CD4-positive, alpha-beta T cell treated with Interleukin-2 at 100 ng/mL for 4 hours (primary cell): ENCODE results near the gene ERP44.
A peak's percentile ranks its signal among the peaks of the same experiment; 100 is the strongest.
"Not testable (repeated sequence)": the region's sequence is repeated elsewhere in the genome, so short reads cannot be mapped to it uniquely, and the experiment has no call there.

Source experiments
- DNase-seq: peaks from one replicate; pipeline ENCODE4 v3.0.0-alpha.2; 2020; ENCODE audit warnings: low spot score

The ERP44 gene

DNA sequence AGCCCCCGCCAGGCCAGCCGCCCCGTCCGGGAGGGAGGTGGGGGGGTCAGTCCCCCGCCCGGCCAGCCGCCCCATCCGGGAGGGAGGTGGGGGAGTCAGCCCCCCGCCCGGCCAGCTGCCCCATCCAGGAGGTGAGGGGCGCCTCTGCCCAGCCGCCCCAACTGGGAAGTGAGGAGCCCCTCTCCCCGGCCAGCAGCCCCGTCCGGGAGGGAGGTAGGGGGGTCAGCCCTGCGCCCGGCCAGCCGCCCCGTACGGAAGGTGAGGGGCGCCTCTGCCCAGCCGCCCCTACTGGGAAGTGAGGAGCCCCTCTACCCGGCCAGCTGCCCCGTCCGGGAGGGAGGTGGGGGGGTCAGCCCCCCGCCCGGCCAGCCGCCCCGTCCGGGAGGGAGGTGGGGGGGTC lies 30.8 kb downstream of the ERP44 start:
- not testable (repeated sequence) for DNase-seq

- DNase-seq: no peak
Measured at GRCh38 chr9:100066539-100066938, 32.3 kb downstream of the ERP44 start.

DNA sequence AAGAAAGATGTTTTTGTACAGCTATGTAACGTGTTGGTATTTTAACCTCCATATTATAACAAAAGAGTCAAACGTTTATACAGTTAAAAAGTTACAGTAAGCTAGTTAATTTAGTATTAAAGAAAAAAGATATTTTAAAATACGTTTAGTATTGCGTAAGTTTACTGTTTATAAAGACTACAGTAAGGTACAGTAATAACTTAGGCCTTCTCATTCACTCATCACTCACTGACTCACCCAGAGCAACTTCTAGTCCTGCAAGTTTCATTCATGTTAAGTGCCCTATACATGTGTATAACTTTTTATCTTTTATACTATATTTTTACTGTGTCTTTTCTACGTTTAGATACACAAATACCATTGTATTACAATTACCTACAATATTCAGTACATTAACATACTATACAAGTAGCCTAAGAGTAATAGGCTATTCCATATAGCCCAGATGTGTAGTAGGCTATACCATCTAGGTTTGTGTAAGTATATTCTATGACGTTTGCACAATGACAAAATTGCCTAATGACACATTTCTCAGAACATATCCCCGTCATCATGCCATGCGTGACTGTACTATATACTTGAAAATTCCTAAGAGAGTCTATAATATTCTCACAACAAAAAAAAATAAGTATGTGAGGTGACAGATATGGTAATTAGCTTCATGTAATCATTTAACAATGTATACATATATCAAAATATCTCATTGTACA lies 33.8 kb downstream of the ERP44 start:
- DNase-seq: no peak

- DNase-seq: no peak
Measured at GRCh38 chr9:100063185-100063584, 35.6 kb downstream of the ERP44 start.

GRCh38 chr9:100062683-100063082 lies 36.1 kb downstream of the ERP44 start:
- not testable (repeated sequence) for DNase-seq

DNA sequence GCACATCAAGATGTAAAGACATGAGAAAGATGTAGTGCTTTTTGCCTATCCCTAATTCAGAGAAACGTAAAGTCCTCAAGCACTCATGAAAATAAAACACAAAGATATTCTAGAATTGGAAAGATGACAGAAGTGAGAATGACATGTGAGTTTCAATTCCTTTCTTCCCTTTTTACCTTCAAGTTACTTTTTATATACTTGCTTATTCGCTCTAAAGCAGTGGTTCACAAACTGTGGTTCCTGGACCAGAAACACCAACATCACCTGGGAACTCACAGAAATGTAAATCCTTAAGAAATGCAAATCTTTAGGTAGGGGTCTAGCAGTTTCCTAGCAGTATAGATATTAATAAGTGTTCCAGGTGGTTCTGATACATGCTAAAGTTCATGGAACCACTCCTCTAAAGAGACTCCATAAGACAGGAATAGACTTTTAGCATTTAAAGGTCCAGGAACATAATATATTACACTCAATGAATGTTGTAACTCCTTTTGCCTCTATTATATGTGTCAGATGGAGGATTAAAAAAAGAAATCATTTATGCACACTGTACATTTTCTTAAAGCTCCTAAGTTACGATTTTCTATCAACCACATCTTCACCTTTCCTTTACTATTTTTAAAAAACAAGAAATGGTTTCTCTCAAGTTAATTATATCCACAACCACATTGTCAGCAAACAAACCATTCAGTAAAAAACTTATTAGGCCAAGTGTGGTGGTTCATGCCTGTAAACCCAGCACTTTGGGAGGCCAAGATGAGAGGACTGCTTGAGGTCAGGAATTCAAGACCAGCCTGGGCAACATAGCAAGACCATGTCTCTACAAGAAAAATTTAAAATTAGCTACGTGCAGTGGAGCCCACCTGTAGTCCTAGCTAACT lies 39.9 kb downstream of the ERP44 start:
- DNase-seq: no peak

DNA sequence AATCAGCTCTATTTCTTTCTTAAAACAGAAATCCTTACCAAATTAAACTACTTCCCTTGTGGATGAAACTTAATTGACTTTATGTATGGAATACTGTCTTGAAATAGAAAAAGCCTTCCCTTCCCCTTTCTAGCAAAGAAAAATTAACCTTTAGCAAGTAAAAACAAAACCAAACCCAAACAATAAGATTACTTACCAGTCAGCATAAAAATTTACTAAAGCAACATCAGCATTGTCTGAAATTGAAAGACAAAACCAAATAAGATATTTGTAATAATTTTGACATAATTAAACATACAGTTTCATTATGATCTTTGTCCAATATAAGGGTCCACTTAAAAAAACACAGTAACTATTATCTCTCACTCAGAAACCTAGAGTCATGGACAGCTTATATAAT lies 41.2 kb downstream of the ERP44 start:
- no peak for DNase-seq

- no peak for DNase-seq
Measured at GRCh38 chr9:100056561-100056960, 42.2 kb downstream of the ERP44 start.

DNA sequence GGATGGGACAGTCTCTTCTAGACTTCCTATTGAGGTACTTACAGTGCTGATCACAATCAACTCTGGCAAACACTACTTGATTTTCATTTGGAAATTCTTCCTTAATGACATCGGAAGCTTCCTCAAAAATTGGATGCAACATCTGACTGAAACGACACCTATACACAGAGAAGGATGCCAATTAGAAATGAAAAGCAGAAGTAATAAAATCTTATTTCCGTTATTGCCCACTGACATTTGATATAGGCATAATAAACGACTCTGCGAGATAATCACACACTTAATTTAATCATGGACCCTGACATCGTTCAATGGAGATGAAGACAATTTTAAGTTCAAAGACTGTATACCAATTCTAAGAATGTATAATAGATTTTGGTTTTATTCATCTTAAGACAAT lies 46.4 kb downstream of the ERP44 start:
- no peak for DNase-seq

DNA sequence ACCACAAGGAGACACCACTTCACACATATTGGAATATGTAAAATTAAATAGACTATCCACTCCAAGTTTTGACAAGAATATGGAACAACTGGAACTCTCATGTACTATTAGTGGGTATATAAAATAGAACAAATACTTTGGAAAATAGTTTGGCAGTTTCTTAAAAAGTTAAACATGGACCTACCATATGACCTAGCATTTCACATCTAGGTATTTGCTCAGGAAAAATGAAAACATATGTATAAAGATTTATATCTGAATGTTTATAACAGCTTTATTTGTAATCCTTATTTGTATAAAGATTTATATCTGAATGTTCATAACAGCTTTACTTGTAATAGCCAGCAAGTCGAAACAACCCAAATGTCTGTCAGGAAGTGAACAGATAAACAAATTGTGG lies 49.2 kb downstream of the ERP44 start:
- no peak for DNase-seq

- DNase-seq: no peak
Measured at GRCh38 chr9:100038472-100038871, 60.3 kb downstream of the ERP44 start.

- DNase-seq: peak; percentile 37
Measured at GRCh38 chr9:100033877-100034551, 64.8 kb downstream of the ERP44 start.

GRCh38 chr9:100030548-100030947 lies 68.3 kb downstream of the ERP44 start:
- DNase-seq: no peak

DNA sequence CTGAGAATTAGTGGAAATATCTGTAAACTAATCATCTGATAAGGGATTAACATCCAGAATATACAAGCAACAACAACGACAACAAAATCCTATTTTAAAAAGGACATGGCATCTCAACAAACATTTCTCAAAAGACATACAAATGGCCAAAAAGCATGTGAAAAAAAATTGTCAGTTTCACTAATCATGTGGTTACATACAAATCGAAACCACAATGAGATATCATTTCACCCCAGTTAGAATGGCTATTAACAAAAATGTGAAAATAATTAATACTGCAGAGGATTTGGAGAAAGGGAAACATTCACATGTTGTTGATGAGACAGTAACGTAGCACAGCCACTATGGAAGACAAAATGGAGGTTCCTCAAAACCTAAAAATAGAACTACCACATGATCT lies 69.5 kb downstream of the ERP44 start:
- no peak for DNase-seq

- peak; percentile 74 for DNase-seq
Measured at GRCh38 chr9:100028201-100028784, 70.5 kb downstream of the ERP44 start.

DNA sequence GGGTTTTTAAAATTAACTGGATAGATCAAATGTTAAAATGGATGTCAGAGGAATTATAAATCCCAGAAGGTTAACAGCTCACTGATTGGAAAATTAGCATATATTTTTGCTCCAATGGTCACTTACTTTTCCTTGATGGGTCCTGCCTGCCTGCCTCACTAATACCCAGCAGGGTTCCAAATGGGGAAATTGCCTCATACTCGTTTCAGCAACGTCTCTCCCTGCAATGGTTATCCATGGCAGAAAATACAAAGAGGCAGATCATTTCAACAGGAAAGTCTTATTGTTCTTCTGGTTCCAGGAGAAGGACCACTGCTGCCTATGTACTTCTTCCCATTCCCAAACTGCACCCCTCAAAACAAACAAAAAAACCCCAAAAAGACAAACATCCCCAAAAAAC lies 71.3 kb downstream of the ERP44 start:
- DNase-seq: no peak

DNA sequence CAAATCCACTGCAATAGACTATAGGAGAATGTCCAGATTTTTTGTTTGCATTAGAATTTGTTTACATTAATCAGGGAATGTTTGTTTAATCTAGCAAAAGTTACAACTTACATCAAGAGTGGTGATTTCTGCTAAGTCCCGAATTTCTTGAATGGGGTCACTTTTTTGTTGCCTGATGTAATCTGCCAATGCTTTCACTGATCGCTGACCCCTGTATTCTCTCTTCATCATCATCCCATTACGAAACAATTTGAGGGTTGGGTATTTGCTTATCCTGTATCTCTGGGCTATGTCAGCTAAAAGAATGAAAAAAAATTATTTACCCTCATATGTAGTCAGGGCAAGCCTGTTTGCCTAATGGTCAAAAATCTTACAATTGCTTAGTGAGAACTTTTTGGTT lies 76.9 kb downstream of the ERP44 start:
- DNase-seq: no peak

DNA sequence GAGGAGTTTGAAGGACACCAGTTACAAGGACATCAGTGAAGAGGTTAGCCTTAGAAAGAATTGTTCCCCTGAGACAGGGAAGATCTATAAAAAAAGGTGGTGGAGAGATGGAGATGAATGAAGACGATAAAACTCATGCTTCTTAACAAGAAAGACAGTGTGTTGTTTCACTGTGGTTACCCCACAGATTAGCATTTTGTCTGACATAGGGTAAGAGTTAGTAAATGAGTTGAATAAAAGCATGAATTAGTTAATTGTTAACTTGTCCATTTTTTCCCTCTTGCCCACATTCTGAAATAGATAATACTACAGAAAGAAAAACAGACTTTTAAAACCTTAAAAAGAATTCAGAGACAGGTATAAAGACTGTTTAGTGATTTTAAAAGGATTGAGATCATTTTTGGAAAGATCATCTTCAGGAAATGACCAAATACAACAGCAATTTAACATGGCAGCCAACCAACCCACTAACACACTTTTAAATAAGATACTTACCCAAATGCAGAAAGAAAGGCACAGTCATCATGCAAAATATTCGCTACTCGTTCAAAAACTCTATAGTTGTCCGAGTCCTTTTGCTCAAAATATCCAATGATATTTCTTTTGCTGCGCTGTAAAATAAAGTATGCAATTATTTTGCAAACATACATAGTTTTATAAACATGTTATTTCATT lies 78.5 kb downstream of the ERP44 start:
- DNase-seq: no peak

GRCh38 chr9:100019541-100019940 lies 79.3 kb downstream of the ERP44 start:
- no peak for DNase-seq

GRCh38 chr9:100014846-100015245 lies 84.0 kb downstream of the ERP44 start:
- DNase-seq: no peak

- DNase-seq: no peak
Measured at GRCh38 chr9:100013573-100013972, 85.2 kb downstream of the ERP44 start.

DNA sequence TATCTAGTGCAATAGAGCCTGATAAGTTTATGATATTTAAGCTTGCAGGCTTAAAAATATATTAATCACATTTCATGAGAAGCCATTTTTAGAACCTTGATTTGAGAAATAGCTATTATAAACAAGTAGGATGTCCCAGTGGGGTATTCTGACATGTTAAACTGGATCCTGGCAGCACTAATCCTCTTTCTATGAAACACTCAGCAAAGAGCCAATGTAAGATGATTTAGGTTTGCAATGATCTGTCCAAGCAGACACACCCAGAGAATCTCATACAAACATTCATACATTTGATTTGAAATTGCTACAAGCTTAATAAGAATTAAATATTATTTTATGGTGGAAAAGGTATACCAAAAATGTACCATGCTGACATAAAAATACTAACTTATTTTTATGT lies 86.5 kb downstream of the ERP44 start:
- no peak for DNase-seq
